Stomach smooth muscle (tissue), 2 donors: Measurements from ENCODE around the gene IFFO2.

Source experiments
- H3K27ac ChIP-seq: one replicate; pipeline ENCODE4 v1.7.0; 2013; ENCODE audit warnings: mild to moderate bottlenecking, low read length, inconsistent platforms
- H3K27me3 ChIP-seq, 2 donors: one replicate each; pipeline ENCODE4 v1.7.0; 2013; ENCODE audit warnings: low read length in 2 of 2; ENCODE audit not compliant: insufficient read depth in 2 of 2, control insufficient read depth in 1 of 2
- H3K36me3 ChIP-seq, 2 donors: one replicate each; pipeline ENCODE4 v1.7.0; 2013; ENCODE audit warnings: low read length in 2 of 2; ENCODE audit not compliant: control insufficient read depth in 2 of 2, insufficient read depth in 2 of 2
- H3K4me1 ChIP-seq: one replicate; pipeline ENCODE4 v1.7.0; 2013; ENCODE audit warnings: low read length; ENCODE audit not compliant: control insufficient read depth, insufficient read depth
- H3K4me3 ChIP-seq, 2 donors: one replicate each; pipeline ENCODE4 v1.7.0; 2013; ENCODE audit warnings: low read length in 2 of 2
- H3K9ac ChIP-seq, 2 donors: one replicate each; pipeline ENCODE4 v1.7.0; 2013; ENCODE audit warnings: low read length in 2 of 2, mild to moderate bottlenecking in 1 of 2
- H3K9me3 ChIP-seq, 2 donors: one replicate each; pipeline ENCODE4 v1.7.0; 2013; ENCODE audit warnings: low read length in 2 of 2; ENCODE audit not compliant: control insufficient read depth in 2 of 2
- donor health status: healthy.
- donor health status: Pancreatic carcinoma.

IFFO2 gene

GRCh38 chr1:18949686-18950400, 6.6 kb downstream of the IFFO2 start:
- H3K9me3 ChIP-seq, result no peaks in the 10 kb centered on the region
- peak overlapping the region; percentile 45 to 69 for H3K4me3 ChIP-seq
- no peaks in the 10 kb centered on the region for H3K27me3 ChIP-seq
- H3K4me1 ChIP-seq, result peaks cover 89% of the 10 kb centered on the region
- no peaks in the 10 kb centered on the region for H3K36me3 ChIP-seq
- peak overlapping the region; percentile 98 for H3K27ac ChIP-seq
- H3K9ac ChIP-seq, result peak overlapping the region; percentile 63 to 92

GRCh38 chr1:18948913-18949685, 7.4 kb downstream of the IFFO2 start:
- H3K4me3 ChIP-seq, result peak overlapping the region; percentile 45 to 69

GRCh38 chr1:18948048-18948912, 8.2 kb downstream of the IFFO2 start:
- H3K4me3 ChIP-seq, result peak overlapping the region in 1 of 2 donors; percentile 69
- peak overlapping the region in 1 of 2 donors; percentile 13 for H3K9ac ChIP-seq
- H3K27ac ChIP-seq, result peak overlapping the region; percentile 98
- no peaks in the 10 kb centered on the region for H3K9me3 ChIP-seq
- H3K4me1 ChIP-seq, result peaks cover 87% of the 10 kb centered on the region
- no peaks in the 10 kb centered on the region for H3K27me3 ChIP-seq
- H3K36me3 ChIP-seq, result no peaks in the 10 kb centered on the region

More at GRCh38 chr1:18948913-18949685, 7.4 kb downstream of the IFFO2 start:
- Histone ChIP-seq H3K9ac (peak overlapping the region; percentile 63 to 92), H3K36me3 (no peaks in the 10 kb centered on the region), H3K9me3 (no peaks in the 10 kb centered on the region), H3K27me3 (no peaks in the 10 kb centered on the region), H3K27ac (peak overlapping the region; percentile 98), H3K4me1 (peaks cover 87% of the 10 kb centered on the region)

GRCh38 chr1:18947570-18947969, 8.9 kb downstream of the IFFO2 start:
- H3K4me1 ChIP-seq, result peaks cover 80% of the 10 kb centered on the region
- H3K9me3 ChIP-seq, result no peaks in the 10 kb centered on the region
- no peaks in the 10 kb centered on the region for H3K27me3 ChIP-seq
- no peak overlapping the region for H3K9ac ChIP-seq
- no peak overlapping the region for H3K4me3 ChIP-seq
- peak overlapping the region; percentile 98 for H3K27ac ChIP-seq
- H3K36me3 ChIP-seq, result no peaks in the 10 kb centered on the region

GRCh38 chr1:18946550-18947381, 9.7 kb downstream of the IFFO2 start:
- H3K27ac ChIP-seq, result peak overlapping the region; percentile 98
- H3K9me3 ChIP-seq, result no peaks in the 10 kb centered on the region
- no peak overlapping the region for H3K4me3 ChIP-seq
- no peaks in the 10 kb centered on the region for H3K27me3 ChIP-seq
- peak overlapping the region in 1 of 2 donors; percentile 29 for H3K9ac ChIP-seq
- peaks cover 82% of the 10 kb centered on the region for H3K4me1 ChIP-seq
- no peaks in the 10 kb centered on the region for H3K36me3 ChIP-seq

- peak overlapping the region in 1 of 2 donors; percentile 7 for H3K9ac ChIP-seq
- peak overlapping the region in 1 of 2 donors; percentile 52 for H3K4me3 ChIP-seq
- peaks cover 82% of the 10 kb centered on the region for H3K4me1 ChIP-seq
- H3K27me3 ChIP-seq, result no peaks in the 10 kb centered on the region
- peak overlapping the region; percentile 58 for H3K27ac ChIP-seq
- no peaks in the 10 kb centered on the region for H3K36me3 ChIP-seq
- no peaks in the 10 kb centered on the region for H3K9me3 ChIP-seq
Observed at GRCh38 chr1:18945401-18945849, 11.1 kb downstream of the IFFO2 start.

- H3K27me3 ChIP-seq, result no peaks in the 10 kb centered on the region
- peaks cover 82% of the 10 kb centered on the region for H3K4me1 ChIP-seq
- peak overlapping the region; percentile 58 for H3K27ac ChIP-seq
- H3K9ac ChIP-seq, result peak overlapping the region; percentile 7 to 29
- H3K36me3 ChIP-seq, result no peaks in the 10 kb centered on the region
- H3K4me3 ChIP-seq, result peak overlapping the region in 1 of 2 donors; percentile 52
- no peaks in the 10 kb centered on the region for H3K9me3 ChIP-seq
Observed at GRCh38 chr1:18944810-18945209, 11.7 kb downstream of the IFFO2 start.

- H3K4me1 ChIP-seq, result peaks cover 82% of the 10 kb centered on the region
- no peaks in the 10 kb centered on the region for H3K9me3 ChIP-seq
- no peak overlapping the region for H3K4me3 ChIP-seq
- no peaks in the 10 kb centered on the region for H3K27me3 ChIP-seq
- peak overlapping the region; percentile 58 for H3K27ac ChIP-seq
- H3K36me3 ChIP-seq, result no peaks in the 10 kb centered on the region
- no peak overlapping the region for H3K9ac ChIP-seq
Observed at GRCh38 chr1:18943914-18944572, 12.4 kb downstream of the IFFO2 start.

GRCh38 chr1:18943162-18943561, 13.3 kb downstream of the IFFO2 start:
- Histone ChIP-seq H3K9ac (no peak overlapping the region), H3K9me3 (no peaks in the 10 kb centered on the region), H3K4me1 (peaks cover 82% of the 10 kb centered on the region), H3K4me3 (no peak overlapping the region), H3K36me3 (no peaks in the 10 kb centered on the region), H3K27me3 (no peaks in the 10 kb centered on the region), H3K27ac (no peak overlapping the region)
